GM12878 (cell line): Measurements from ENCODE around the gene SIAH2. TPM values are rescaled to one million over a fixed set of nuclear protein-coding genes. Genes with fewer than 3 reads are reported as not detected.

ENCODE experiments used
- ATAC-seq: fragments of 200-7000 bp; cut with Tn5 transposase; 3 replicates; pipeline ENCODE4 v1.9.1; 2020; ENCODE audit warnings: mild to moderate bottlenecking, moderate library complexity
- BruUV-seq: library from RNA; stranded (reverse); fragments of 400-500 nt; replicated peaks from 2 replicates; lab custom pipeline; 2021; lab: Mats Ljungman, UMichigan
- CTCF ChIA-PET: fragments of 300-600 bp; sonication (Branson Sonifier 250); formaldehyde crosslinking; extraction: SDS; loops from one replicate; lab custom pipeline; 2021; ENCODE audit warnings: inconsistent platforms; lab: Yijun Ruan, JAX
- POLR2A ChIA-PET: fragments of 350-600 bp; formaldehyde crosslinking; extraction: SDS; loops from one replicate; lab custom pipeline; 2021; ENCODE audit warnings: inconsistent platforms; lab: Charles Lee
- RAD21 ChIA-PET: fragments of 300-600 bp; sonication (Branson Sonifier 250); formaldehyde crosslinking; loops from one replicate; lab custom pipeline; 2023; ENCODE audit warnings: antibody characterized with exemption; ENCODE audit not compliant: unreplicated experiment; lab: Charles Lee
- SMC1A ChIA-PET: fragments of 300-600 bp; sonication (Branson Sonifier 250); formaldehyde crosslinking; loops from one replicate; lab custom pipeline; 2023; ENCODE audit not compliant: unreplicated experiment, uncharacterized antibody; lab: Charles Lee
- DNase-seq: peaks from one replicate; pipeline ENCODE4 v3.0.0-alpha.2; 2011; ENCODE audit warnings: low read depth, low spot score
- FAIRE-seq: peaks from 3 replicates; lab custom pipeline; 2011; peaks lifted over from hg19 to GRCh38; lab: Jason Lieb, UNC
- H2AFZ ChIP-seq: 2 replicates; pipeline ENCODE4 v1.6.0; 2011; ENCODE audit warnings: low read depth, low read length, control low read depth; ENCODE audit not compliant: control insufficient read depth
- H3K27ac ChIP-seq: 2 replicates; pipeline ENCODE4 v1.5.1; 2011; ENCODE audit warnings: control low read depth; ENCODE audit not compliant: control insufficient read depth, insufficient read depth
- H3K27me3 ChIP-seq, 2 experiments: replicated peaks in 1 of 2; 2 replicates each; pipeline versions ENCODE4 v1.6.0 to v1.6.1; 2011; ENCODE audit warnings: low read length in 1 of 2; ENCODE audit not compliant: control insufficient read depth in 2 of 2, insufficient read depth in 2 of 2
- H3K36me3 ChIP-seq, 2 experiments: 2 replicates each; pipeline ENCODE4 v1.5.1; 2011; ENCODE audit warnings: low read length in 1 of 2; ENCODE audit not compliant: control insufficient read depth in 2 of 2, insufficient read depth in 2 of 2
- H3K4me1 ChIP-seq: 2 replicates; pipeline ENCODE4 v1.6.1; 2011; ENCODE audit warnings: mild to moderate bottlenecking, low read length, moderate library complexity, mixed read lengths; ENCODE audit not compliant: control insufficient read depth, insufficient read depth
- H3K4me2 ChIP-seq: 2 replicates; pipeline ENCODE4 v1.6.0; 2011; ENCODE audit warnings: control low read depth; ENCODE audit not compliant: control insufficient read depth, insufficient read depth
- H3K4me3 ChIP-seq: fragments of 200-600 bp; sonication (generic); 2 replicates; pipeline ENCODE4 v1.5.1; 2016
- H3K79me2 ChIP-seq: 2 replicates; pipeline ENCODE4 v1.6.0; 2011; ENCODE audit warnings: low read length; ENCODE audit not compliant: control insufficient read depth, insufficient read depth
- H3K9ac ChIP-seq: 2 replicates; pipeline ENCODE4 v1.8.0; 2011; ENCODE audit warnings: low read length, control low read depth, mixed read lengths; ENCODE audit not compliant: control insufficient read depth, insufficient read depth
- H3K9me3 ChIP-seq: replicated peaks from 3 replicates; pipeline ENCODE4 v1.5.1; 2011; ENCODE audit warnings: mild to moderate bottlenecking, low read length; ENCODE audit not compliant: control insufficient read depth, insufficient read depth
- H4K20me1 ChIP-seq: 2 replicates; pipeline ENCODE4 v1.6.0; 2011; ENCODE audit not compliant: control insufficient read depth, insufficient read depth
- ASH2L ChIP-seq: fragments of 300-600, 200-600 bp; sonication (generic); IDR thresholded peaks from 2 replicates; pipeline ENCODE4 v1.6.1; 2017; ENCODE audit warnings: low read depth, mild to moderate bottlenecking, borderline replicate concordance
- BCL11A ChIP-seq: IDR thresholded peaks from 2 replicates; pipeline ENCODE4 v1.6.1; 2011; ENCODE audit warnings: low read depth, low read length
- BHLHE40 ChIP-seq, 2 experiments: fragments of 450-650 bp in 1 of 2; IDR thresholded peaks; 2 replicates each; pipeline ENCODE4 v1.6.1; 2011 to 2017; ENCODE audit warnings: low read depth in 2 of 2, borderline replicate concordance in 1 of 2, improper control_type of control experiment in 1 of 2, low read length in 1 of 2, mild to moderate bottlenecking in 1 of 2
- CEBPB ChIP-seq, 2 experiments: fragments of 150-350 bp in 1 of 2; IDR thresholded peaks; 2 replicates each; pipeline ENCODE4 v1.6.1; 2012 to 2014; ENCODE audit warnings: low read depth in 2 of 2, low read length in 2 of 2, borderline replicate concordance in 1 of 2, inconsistent platforms in 1 of 2
- CEBPZ ChIP-seq: fragments of 150-350 bp; IDR thresholded peaks from 2 replicates; pipeline ENCODE4 v1.6.1; 2016; ENCODE audit warnings: low read depth, low read length
- EGR1 ChIP-seq, 2 experiments: IDR thresholded peaks; 1 replicate in 1 of 2; 2 replicates in 1 of 2; pipeline ENCODE4 v1.6.1; 2011 to 2012; ENCODE audit warnings: low read depth in 2 of 2, low read length in 2 of 2, borderline replicate concordance in 1 of 2, mild to moderate bottlenecking in 1 of 2, moderate library complexity in 1 of 2
- EP300 ChIP-seq, 2 experiments: fragments of 150-350 bp in 1 of 2; IDR thresholded peaks; 2 replicates each; pipeline ENCODE4 v1.6.1; 2011 to 2012; ENCODE audit warnings: low read depth in 2 of 2, low read length in 2 of 2, borderline replicate concordance in 1 of 2, improper control_type of control experiment in 1 of 2, inconsistent platforms in 1 of 2; ENCODE audit not compliant: control insufficient read depth in 1 of 2
- EZH2 ChIP-seq: IDR thresholded peaks from 2 replicates; pipeline ENCODE4 v1.6.1; 2012; ENCODE audit warnings: low read depth, mild to moderate bottlenecking, control low read depth, inconsistent platforms, low read length, borderline replicate concordance; ENCODE audit not compliant: control insufficient read depth
- HDAC2 ChIP-seq: fragments of 200-600 bp; sonication (generic); IDR thresholded peaks from 2 replicates; pipeline ENCODE4 v1.6.1; 2017
- HDAC6 ChIP-seq: fragments of 200-600 bp; sonication (generic); IDR thresholded peaks from one replicate; pipeline ENCODE4 v1.8.0; 2017; ENCODE audit warnings: antibody characterized with exemption; ENCODE audit not compliant: unreplicated experiment
- PAX8 ChIP-seq: fragments of 450-650 bp; IDR thresholded peaks from 2 replicates; pipeline ENCODE4 v1.6.1; 2017; ENCODE audit warnings: mild to moderate bottlenecking, moderate library complexity
- POLR2A ChIP-seq: IDR thresholded peaks from 2 replicates; pipeline ENCODE4 v1.6.1; 2011; ENCODE audit warnings: low read depth, mild to moderate bottlenecking, low read length
- RAD51 ChIP-seq: fragments of 450-650 bp; IDR thresholded peaks from 2 replicates; pipeline ENCODE4 v1.6.1; 2016; ENCODE audit warnings: moderate library complexity, mild to moderate bottlenecking, inconsistent platforms
- SIN3A ChIP-seq: IDR thresholded peaks from 2 replicates; pipeline ENCODE4 v1.6.1; 2012; ENCODE audit warnings: low read depth, low read length, improper control_type of control experiment
- WGBS: methylation state at CpG from one replicate; pipeline ENCODE4 v1.1.6; 2016; ENCODE audit warnings: low lambda C conversion rate; ENCODE audit not compliant: insufficient replicate concordance, insufficient coverage; ENCODE audit errors: missing lambda C conversion rate; 5-methylcytosine and 5-hydroxymethylcytosine counted together
- in situ Hi-C: fragments of 300-500 bp; cut with MboI; formaldehyde crosslinking; loops from 9 replicates; pipeline ENCODE4 v1.14.3; 2018; ENCODE audit warnings: mixed read lengths
- intact Hi-C: fragments of 100-400 bp; cut with micrococcal nuclease; formaldehyde crosslinking; loops from one replicate; pipeline ENCODE4 v1.14.2; 2022; ENCODE audit not compliant: unreplicated experiment
- polyA plus RNA-seq, 11 experiments: library from polyadenylated mRNA; depleted of rRNA in 4 of 11; unstranded in 6 of 11; stranded (reverse) in 5 of 11; fragments of >200 nt; fragmentation: Nextera tagmentation in 4 of 11; fragmentation: Illumina TruSeq in 1 of 11; extraction: Ambion mirVana in 4 of 11; extraction: Trizol in 1 of 11; gene quantifications; 1 replicate in 1 of 11; 2 replicates in 10 of 11; pipeline versions ENCODE4 v1.2.1 to v1.2.3, GENCODE V29; 2011 to 2016; ENCODE audit warnings: inconsistent platforms in 2 of 11, missing spikeins in 2 of 11, low read depth in 1 of 11
- total RNA-seq, 4 experiments: library from RNA; depleted of rRNA in 3 of 4; stranded (reverse); fragments of >200 nt in 3 of 4; fragmentation: Illumina TruSeq in 1 of 4; extraction: Trizol in 1 of 4; gene quantifications; 2 replicates each; pipeline versions ENCODE4 v1.2.1 to v1.2.3, GENCODE V29; 2013 to 2021

SIAH2 gene
- total and polyA plus RNA-seq, 10 of the 15 experiments (the other 5 are each of a cell fraction or from before 2014, with no cell fraction given) = 3.3 to 51.5 (median 29.7) TPM

DNA sequence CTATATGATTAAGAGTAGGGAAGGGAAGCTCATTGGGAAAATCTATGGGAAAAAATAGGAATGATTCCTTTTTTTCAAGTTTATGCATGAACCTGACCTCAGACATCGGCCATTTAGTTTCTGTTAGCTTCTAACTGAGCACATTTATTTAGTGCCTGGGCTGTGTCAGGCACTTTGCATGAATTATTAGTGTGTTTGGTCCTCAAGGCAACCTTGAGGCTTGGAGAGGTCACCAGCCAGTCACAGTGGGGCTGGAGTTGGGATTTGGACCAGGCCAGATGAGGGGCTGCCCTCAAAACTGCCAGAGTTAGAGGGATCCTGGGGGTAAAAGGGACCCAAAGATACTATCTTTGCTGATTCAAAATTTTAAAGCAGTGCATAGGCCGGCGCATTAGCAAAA is 8.1 kb downstream of the SIAH2 start:
- WGBS = 98% methylated on average over 3 of the region's 3 CpGs
- Histone ChIP-seq H3K79me2 (peaks cover 78% of the 10 kb centered on the region), H4K20me1 (no peaks in the 10 kb centered on the region), H3K4me1 (no peaks in the 10 kb centered on the region; the same call in 1 of the 2 replicates), H3K9me3 (no peaks in the 10 kb centered on the region), H3K27ac (no peak overlapping the region), H3K27me3 (no peaks in the 10 kb centered on the region), H3K4me3 (no peak overlapping the region), H3K9ac (no peak overlapping the region), H3K4me2 (no peak overlapping the region), H2AFZ (no peak overlapping the region), H3K36me3 (no peaks in the 10 kb centered on the region; a peak in 2 of 4 replicates)
- DNase-seq = no peak
- in situ Hi-C loops = no loop called here
- TF ChIP-seq ASH2L = no peak
- TF ChIP-seq HDAC6 = no peak
- TF ChIP-seq POLR2A = no peak
- ChIA-PET CTCF (interaction anchor here (0.7 to 1.7 kb wide), 4 partner anchors 9 to 221 kb away, joined by 3 to 4 read pairs (median 4); no protein-coding TSS in a partner anchor), POLR2A (interaction anchor here (0.6 to 1.5 kb wide), 4 partner anchors 8 to 324 kb away, joined by 3 to 12 read pairs (median 5); partner anchors contain the start of gene SIAH2), RAD21 (no interaction called here), SMC1A (interaction anchor here (0.7 to 1.3 kb wide), 2 partner anchors 9 to 457 kb away, joined by 3 to 4 read pairs; no protein-coding TSS in a partner anchor)
- no peak for ATAC-seq
- BruUV-seq = no TSS peak
- no peak for FAIRE-seq
- intact Hi-C loops = no loop called here

- in situ Hi-C loops = no loop called here
- Histone ChIP-seq H4K20me1 (no peaks in the 10 kb centered on the region), H3K4me3 (no peak overlapping the region), H3K27ac (no peak overlapping the region), H3K4me1 (no peaks in the 10 kb centered on the region), H3K27me3 (no peaks in the 10 kb centered on the region), H3K79me2 (peaks cover 79% of the 10 kb centered on the region), H2AFZ (no peak overlapping the region), H3K9me3 (no peaks in the 10 kb centered on the region), H3K9ac (no peak overlapping the region), H3K4me2 (peak overlapping the region; percentile 15; the same call in 1 of the 2 replicates), H3K36me3 (no peaks in the 10 kb centered on the region; a peak in 1 of 4 replicates)
- no TSS peak for BruUV-seq
- ATAC-seq (peak; percentile 10; the same call in 2 of the 3 replicates), FAIRE-seq (no peak), DNase-seq (no peak)
- POLR2A ChIA-PET = interaction anchor here (0.9 to 1.4 kb wide), 5 partner anchors 8 to 203 kb away, joined by 3 to 4 read pairs (median 3); no protein-coding TSS in a partner anchor
- SMC1A ChIA-PET = interaction anchor here (1.4 to 2.1 kb wide), 2 partner anchors 13 to 41 kb away, joined by 4 to 5 read pairs; no protein-coding TSS in a partner anchor
- WGBS = 50% methylated on average over 2 of the region's 2 CpGs
- intact Hi-C loops = no loop called here
- RAD21 ChIA-PET = no interaction called here
- CTCF ChIA-PET = no interaction called here
- TF ChIP-seq SIN3A (no peak), CEBPZ (no peak), BCL11A (no peak), EP300 (IDR thresholded peaks at IDR 0.05; ENCODE audit: borderline replicate concordance in 1 of 2, control insufficient read depth in 1 of 2, low read depth in 2 of 2, low read length in 2 of 2) (no peak), EGR1 (IDR thresholded peaks at IDR 0.05; ENCODE audit: borderline replicate concordance in 1 of 2, low read depth in 2 of 2, low read length in 2 of 2) (no peak), CEBPB (IDR thresholded peaks at IDR 0.05; ENCODE audit: borderline replicate concordance in 1 of 2, low read depth in 2 of 2, low read length in 2 of 2) (no peak), PAX8 (no peak), EZH2 (no peak), BHLHE40 (IDR thresholded peaks at IDR 0.05; ENCODE audit: borderline replicate concordance in 1 of 2, low read depth in 2 of 2, low read length in 1 of 2) (no peak), RAD51 (no peak), HDAC2 (no peak)
These were observed 11.1 kb downstream of the SIAH2 start for GRCh38 chr3:150751781-150752263.
